OCI-LY7 (cell line): ENCODE results near the gene LBR. TPM values are rescaled to one million over a fixed set of nuclear protein-coding genes. Genes with fewer than 3 reads are reported as not detected.

Experiments used
- BruUV-seq: library from RNA; stranded (reverse); fragments of 400-500 nt; replicated peaks from 2 replicates; lab custom pipeline; 2021; lab: Mats Ljungman, UMichigan
- CTCF ChIA-PET: fragments of 300-600 bp; sonication (Branson Sonifier 250); formaldehyde crosslinking; loops from one replicate; lab custom pipeline; 2022; ENCODE audit warnings: antibody characterized with exemption; ENCODE audit not compliant: unreplicated experiment; lab: Charles Lee
- POLR2A ChIA-PET: fragments of 300-600 bp; sonication (Branson Sonifier 250); formaldehyde crosslinking; loops from one replicate; lab custom pipeline; 2022; ENCODE audit warnings: antibody characterized with exemption; lab: Charles Lee
- DNase-seq: peaks from one replicate; pipeline ENCODE4 v3.0.0-alpha.2; 2015; ENCODE audit warnings: low spot score
- H2AFZ ChIP-seq: fragments of 200-600 bp; sonication (generic), shearing (Covaris generic); 2 replicates; pipeline ENCODE4 v1.6.1; 2014; ENCODE audit warnings: mild to moderate bottlenecking, antibody characterized with exemption, low read length, moderate library complexity
- H3K27ac ChIP-seq: fragments of 200-600 bp; sonication (generic); 2 replicates; pipeline ENCODE4 v1.5.1; 2014; ENCODE audit warnings: mixed run types, low read depth, mild to moderate bottlenecking, moderate library complexity, low read length, inconsistent platforms; ENCODE audit not compliant: poor library complexity, severe bottlenecking
- H3K36me3 ChIP-seq: fragments of 200-600 bp; sonication (generic); 2 replicates; pipeline ENCODE4 v1.6.1; 2014; ENCODE audit warnings: mild to moderate bottlenecking, antibody characterized with exemption, low read length, moderate library complexity, mixed read lengths; ENCODE audit not compliant: insufficient read depth
- H3K4me1 ChIP-seq: fragments of 200-600 bp; sonication (generic); 2 replicates; pipeline ENCODE4 v1.5.1; 2014; ENCODE audit warnings: mild to moderate bottlenecking, low read length; ENCODE audit not compliant: insufficient read depth, poor library complexity, severe bottlenecking
- H3K4me2 ChIP-seq: fragments of 200-600 bp; sonication (generic); 2 replicates; pipeline ENCODE4 v1.6.1; 2014; ENCODE audit warnings: mild to moderate bottlenecking, low read length
- H3K4me3 ChIP-seq: fragments of 200-600 bp; sonication (generic); 2 replicates; pipeline ENCODE4 v1.5.1; 2014; ENCODE audit warnings: mild to moderate bottlenecking, low read depth, low read length; ENCODE audit not compliant: poor library complexity, severe bottlenecking
- H3K79me2 ChIP-seq: fragments of 200-600 bp; sonication (generic); 2 replicates; pipeline ENCODE4 v1.6.1; 2016; ENCODE audit warnings: low read depth, mild to moderate bottlenecking, low read length, moderate library complexity, mixed read lengths; ENCODE audit not compliant: insufficient read depth
- H3K9me2 ChIP-seq: fragments of 200-600 bp; sonication (generic); 2 replicates; pipeline ENCODE4 v1.6.1; 2016; ENCODE audit warnings: mild to moderate bottlenecking, low read length, mixed read lengths; ENCODE audit not compliant: insufficient read depth
- H3K9me3 ChIP-seq: fragments of 200-600 bp; sonication (generic); 2 replicates; pipeline ENCODE4 v1.6.1; 2014; ENCODE audit warnings: mild to moderate bottlenecking, mixed run types, low read length, mixed read lengths
- H4K20me1 ChIP-seq: fragments of 200-600 bp; sonication (generic); 2 replicates; pipeline ENCODE4 v1.6.1; 2014; ENCODE audit warnings: mild to moderate bottlenecking, antibody characterized with exemption, low read length, moderate library complexity, mixed read lengths; ENCODE audit not compliant: insufficient read depth
- EZH2phosphoT487 ChIP-seq: fragments of 200-600 bp; sonication (generic); IDR thresholded peaks from 2 replicates; pipeline ENCODE4 v1.6.1; 2018; ENCODE audit warnings: low read depth, borderline replicate concordance, mild to moderate bottlenecking, mixed run types, antibody characterized with exemption, low read length, moderate library complexity, mixed read lengths
- intact Hi-C: fragments of 100-400 bp; cut with micrococcal nuclease; formaldehyde crosslinking; loops from one replicate; pipeline ENCODE4 v1.10.0; 2022; ENCODE audit not compliant: unreplicated experiment
- total RNA-seq, 2 experiments: library from RNA; depleted of rRNA in 1 of 2; stranded (reverse); fragments of >200 nt in 1 of 2; shearing (Covaris generic) in 1 of 2; gene quantifications; 2 replicates each; pipeline ENCODE4 v1.2.3, GENCODE V29; 2014 to 2022
- TF ChIP-seq, protein P1 (sequence below): fragments of 200-600 bp; sonication (generic); conservative IDR thresholded peaks from 2 replicates; pipeline ENCODE4 v1.5.1; 2014; ENCODE audit warnings: mild to moderate bottlenecking, antibody characterized with exemption, low read length, moderate library complexity, mixed read lengths

LBR gene
- total RNA-seq, 2 experiments from 2014 or later: 117 to 288 TPM

DNA sequence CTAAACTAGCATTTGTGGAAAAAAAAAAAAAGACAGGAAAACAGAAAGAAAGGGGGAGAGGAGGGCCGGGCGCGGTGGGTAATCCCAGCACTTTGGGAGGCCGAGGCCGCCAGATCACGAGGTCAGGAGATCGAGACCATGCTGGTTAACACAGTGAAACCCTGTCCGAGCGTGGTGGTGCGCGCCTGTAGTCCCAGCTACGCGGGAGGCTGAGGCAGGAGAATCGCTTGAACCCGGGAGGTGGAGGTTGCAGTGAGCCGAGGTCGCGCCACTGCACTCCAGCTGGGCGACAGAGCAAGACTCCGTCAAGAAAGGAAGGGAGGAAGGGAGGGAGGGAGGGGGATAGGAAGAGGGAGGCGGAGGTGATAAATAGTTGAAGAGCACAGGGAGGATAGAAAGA, 54.7 kb downstream of the LBR start:
- Histone ChIP-seq H3K4me3 (no peak overlapping the region), H3K4me1 (no peaks in the 10 kb centered on the region), H4K20me1 (no peaks in the 10 kb centered on the region), H3K27ac (no peak overlapping the region), H3K9me3 (no peaks in the 10 kb centered on the region), H3K36me3 (no peaks in the 10 kb centered on the region), H3K79me2 (no peaks in the 10 kb centered on the region), H3K4me2 (no peak overlapping the region), H2AFZ (no peak overlapping the region), H3K9me2 (no peaks in the 10 kb centered on the region)
- POLR2A ChIA-PET: no interaction called here
- intact Hi-C loops: no loop called here
- no peak for DNase-seq
- CTCF ChIA-PET: no interaction called here
- BruUV-seq: no TSS peak
- TF ChIP-seq, protein P1, sequence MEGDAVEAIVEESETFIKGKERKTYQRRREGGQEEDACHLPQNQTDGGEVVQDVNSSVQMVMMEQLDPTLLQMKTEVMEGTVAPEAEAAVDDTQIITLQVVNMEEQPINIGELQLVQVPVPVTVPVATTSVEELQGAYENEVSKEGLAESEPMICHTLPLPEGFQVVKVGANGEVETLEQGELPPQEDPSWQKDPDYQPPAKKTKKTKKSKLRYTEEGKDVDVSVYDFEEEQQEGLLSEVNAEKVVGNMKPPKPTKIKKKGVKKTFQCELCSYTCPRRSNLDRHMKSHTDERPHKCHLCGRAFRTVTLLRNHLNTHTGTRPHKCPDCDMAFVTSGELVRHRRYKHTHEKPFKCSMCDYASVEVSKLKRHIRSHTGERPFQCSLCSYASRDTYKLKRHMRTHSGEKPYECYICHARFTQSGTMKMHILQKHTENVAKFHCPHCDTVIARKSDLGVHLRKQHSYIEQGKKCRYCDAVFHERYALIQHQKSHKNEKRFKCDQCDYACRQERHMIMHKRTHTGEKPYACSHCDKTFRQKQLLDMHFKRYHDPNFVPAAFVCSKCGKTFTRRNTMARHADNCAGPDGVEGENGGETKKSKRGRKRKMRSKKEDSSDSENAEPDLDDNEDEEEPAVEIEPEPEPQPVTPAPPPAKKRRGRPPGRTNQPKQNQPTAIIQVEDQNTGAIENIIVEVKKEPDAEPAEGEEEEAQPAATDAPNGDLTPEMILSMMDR: no peak
- TF ChIP-seq EZH2phosphoT487: no peak

DNA sequence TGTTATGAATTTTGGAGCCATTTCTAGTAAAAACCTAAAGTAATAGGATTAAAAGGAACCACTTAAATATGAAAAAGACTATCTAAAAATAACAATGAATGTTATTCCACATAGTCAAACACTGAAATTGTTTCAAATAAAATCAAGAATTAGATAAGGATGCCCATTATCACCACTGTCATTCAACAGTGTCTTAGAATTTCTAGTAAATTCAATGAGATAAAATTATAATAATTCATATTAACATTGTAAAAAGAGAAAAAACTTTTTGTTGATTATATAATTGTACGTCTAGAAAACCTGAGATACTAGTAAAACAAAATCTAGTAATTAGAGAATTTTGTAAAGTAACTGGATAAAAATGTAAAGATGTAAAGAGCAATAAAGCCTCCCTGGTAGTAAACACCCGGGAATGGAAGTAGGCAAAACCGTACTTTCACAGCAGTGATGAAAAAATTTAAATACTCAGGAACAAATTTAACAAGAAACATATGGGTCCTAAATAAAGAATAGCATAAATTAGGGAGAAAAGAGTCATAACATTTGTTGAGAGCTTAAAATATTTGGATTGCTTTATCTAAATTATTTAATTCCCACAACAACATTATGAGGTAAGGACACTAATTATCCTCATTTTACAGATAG, 56.4 kb downstream of the LBR start:
- intact Hi-C loops: no loop called here
- Histone ChIP-seq H3K4me2 (no peak overlapping the region), H3K4me1 (no peaks in the 10 kb centered on the region), H3K9me2 (no peaks in the 10 kb centered on the region), H3K4me3 (no peak overlapping the region), H3K36me3 (no peaks in the 10 kb centered on the region), H4K20me1 (no peaks in the 10 kb centered on the region), H3K9me3 (no peaks in the 10 kb centered on the region), H2AFZ (no peak overlapping the region), H3K79me2 (no peaks in the 10 kb centered on the region), H3K27ac (no peak overlapping the region)
- ChIA-PET CTCF (no interaction called here), POLR2A (no interaction called here)
- DNase-seq: no peak
- no TSS peak for BruUV-seq
- no peak for TF ChIP-seq EZH2phosphoT487
- TF ChIP-seq, protein P1: no peak

DNA sequence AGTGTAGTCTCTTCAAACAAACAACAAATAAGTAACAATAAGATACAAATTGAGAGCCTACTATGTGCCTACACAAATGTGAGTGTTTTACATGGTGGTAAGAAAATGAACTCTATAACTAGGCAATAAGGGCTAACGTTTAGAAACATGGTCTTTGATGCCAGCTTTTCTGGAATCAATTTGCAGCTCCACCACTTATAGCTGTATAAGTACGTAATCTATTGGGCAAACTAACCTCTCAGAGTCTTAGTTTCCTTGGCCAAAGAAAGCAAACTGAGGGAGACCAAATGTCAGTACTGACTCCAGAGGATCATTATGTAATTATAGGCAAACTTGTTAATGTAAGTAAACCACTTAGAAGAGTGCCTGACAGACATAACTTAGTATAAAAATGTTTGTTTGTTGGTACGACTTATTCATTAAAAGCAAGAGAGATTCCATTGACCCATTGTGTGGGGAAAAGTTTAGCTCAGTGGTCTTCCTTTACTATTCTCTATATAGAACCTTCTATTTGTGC, 59.7 kb downstream of the LBR start:
- no peak for TF ChIP-seq EZH2phosphoT487
- TF ChIP-seq, protein P1: no peak
- H4K20me1 ChIP-seq: no peaks in the 10 kb centered on the region
- intact Hi-C loops: no loop called here

More for the DNA sequence above, 59.7 kb downstream of the LBR start:
- no peak for DNase-seq
- no peaks in the 10 kb centered on the region for H3K36me3 ChIP-seq
- no peaks in the 10 kb centered on the region for H3K4me1 ChIP-seq
- ChIA-PET CTCF (no interaction called here), POLR2A (interaction anchor here (1.4 kb wide), 1 partner anchor 10 kb away, joined by 4 read pairs; no protein-coding TSS in a partner anchor)
- H3K27ac ChIP-seq: no peak overlapping the region
- no TSS peak for BruUV-seq
- no peak overlapping the region for H3K4me3 ChIP-seq
- H3K79me2 ChIP-seq: no peaks in the 10 kb centered on the region
- H3K9me2 ChIP-seq: no peaks in the 10 kb centered on the region
- no peaks in the 10 kb centered on the region for H3K9me3 ChIP-seq
- no peak overlapping the region for H2AFZ ChIP-seq
- H3K4me2 ChIP-seq: no peak overlapping the region
